Raji (cell line): ENCODE results near the gene CYP1A2.

Experiments used
- POLR2A ChIP-seq: IDR thresholded peaks from 2 replicates; pipeline ENCODE4 v1.6.1; 2011; ENCODE audit warnings: low read depth, low read length, control low read depth; ENCODE audit not compliant: insufficient read depth

Gene CYP1A2

DNA sequence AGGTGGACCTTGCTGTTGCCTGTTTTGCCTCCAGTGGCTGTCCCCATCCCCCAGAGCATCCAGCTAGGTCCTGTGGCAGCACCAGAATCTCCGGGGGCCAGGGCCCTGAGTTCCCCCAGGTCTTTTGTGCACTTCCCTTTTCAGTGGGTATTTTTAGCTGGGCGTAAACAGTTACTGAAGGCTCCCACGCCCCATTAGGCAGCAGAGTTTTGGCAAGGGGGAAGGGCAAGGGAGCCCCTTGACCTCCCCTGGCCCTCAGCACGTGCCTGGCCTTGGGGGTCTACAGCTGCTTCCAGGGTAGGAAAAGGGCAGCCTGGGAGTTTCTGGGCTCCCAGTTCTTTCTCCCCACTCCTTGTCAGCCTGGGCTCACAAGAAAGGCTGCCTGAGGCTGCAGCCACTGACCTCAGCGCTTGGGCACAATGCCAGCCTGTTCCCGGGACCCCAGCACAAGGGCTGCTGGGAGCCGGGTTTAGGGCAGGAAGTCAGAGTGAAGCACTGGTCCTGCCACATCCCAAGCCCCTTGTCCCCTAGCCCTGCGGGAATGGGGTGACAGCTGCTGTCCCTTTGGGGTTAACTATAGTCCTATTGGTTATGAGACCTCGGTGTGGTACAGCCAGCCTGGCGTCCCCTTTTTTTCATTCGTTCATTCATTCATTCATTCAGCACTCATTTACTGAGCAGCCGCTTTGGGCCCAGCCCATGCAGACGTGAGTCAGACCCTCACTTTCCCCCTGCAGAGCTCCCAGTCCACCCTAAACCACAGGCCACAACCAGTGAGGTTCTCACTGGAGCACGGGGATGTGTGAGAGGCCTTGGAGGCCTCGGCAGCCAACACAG lies 41.7 kb downstream of the CYP1A2 start:
- TF ChIP-seq POLR2A, result 0 out of 2 replicates have a peak, but pooled peaks have one; percentile 15

DNA sequence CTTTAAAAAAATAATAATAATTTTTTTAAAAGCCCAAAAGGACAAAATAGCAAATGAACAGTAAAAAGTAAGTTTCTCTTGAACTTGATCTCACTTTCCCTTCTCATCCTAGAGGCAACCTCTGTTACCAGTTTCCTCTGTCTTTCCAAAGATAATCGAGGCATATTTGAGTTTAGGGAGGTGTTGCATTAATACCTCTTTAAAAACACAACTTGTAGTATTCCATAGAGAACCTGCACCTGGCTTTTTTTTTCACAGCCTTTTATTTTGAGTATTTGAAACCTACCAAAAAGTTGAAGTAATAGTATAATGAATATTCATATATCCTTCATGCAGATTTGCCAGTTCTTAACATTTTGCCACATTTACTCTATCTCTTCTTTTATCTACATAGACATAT lies 42.4 kb downstream of the CYP1A2 start:
- TF ChIP-seq POLR2A, result no peak

DNA sequence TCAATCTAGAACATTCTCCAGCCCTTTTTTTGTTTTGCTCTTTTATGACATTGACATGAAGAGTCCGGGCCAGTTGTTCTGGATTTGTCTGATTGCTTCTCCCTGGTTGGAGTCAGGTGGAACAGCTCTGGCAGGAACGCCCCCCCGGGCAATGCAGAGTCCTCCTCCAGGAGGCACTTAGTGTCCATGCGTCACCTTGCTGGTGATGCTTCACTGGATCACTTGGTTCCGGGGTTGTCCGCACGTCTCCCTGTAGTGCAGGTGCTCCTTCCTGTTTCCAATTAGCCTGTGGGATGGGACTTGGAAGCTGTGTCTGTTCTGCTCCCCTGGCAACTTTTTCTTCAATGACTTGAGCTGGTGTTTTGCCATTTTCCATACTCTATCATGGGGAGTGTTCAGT lies 43.0 kb downstream of the CYP1A2 start:
- no peak for TF ChIP-seq POLR2A

DNA sequence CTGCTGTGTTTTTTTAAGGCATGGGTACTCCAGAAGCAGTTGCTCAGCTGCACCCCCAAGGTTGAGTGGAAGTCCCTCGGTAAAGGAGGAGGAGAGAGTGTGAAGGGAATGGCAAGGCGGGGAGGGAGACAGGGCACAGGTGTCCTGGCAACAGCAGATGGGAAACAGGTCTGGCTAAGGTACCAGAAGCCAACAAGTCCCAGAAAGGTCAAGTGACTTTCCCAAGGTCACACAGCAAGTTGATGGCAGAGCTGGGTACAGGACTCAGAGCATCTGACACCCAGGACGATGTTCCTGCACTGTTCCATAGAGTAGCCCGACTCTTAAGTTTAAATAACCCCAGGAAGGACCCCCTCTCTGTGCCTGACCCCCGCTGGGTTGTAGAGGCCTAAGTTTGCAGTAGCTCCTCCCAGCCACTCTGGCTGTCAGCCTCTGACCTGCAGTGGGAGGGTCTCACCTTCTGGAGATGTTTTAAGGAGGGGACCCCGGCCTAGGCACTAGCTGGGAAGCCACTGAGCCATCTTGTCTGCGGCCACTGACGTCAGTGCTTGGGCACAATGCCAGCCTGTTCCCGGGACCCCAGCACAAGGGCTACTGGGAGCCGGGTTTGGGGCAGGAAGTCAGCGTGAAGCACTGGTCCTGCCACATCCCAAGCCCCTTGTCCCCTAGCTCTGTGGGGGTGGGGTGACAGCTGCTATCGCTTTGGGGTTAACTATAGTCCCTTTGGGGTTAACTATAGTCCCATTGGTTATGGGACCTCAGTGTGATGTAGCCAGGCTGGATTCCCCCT lies 43.8 kb downstream of the CYP1A2 start:
- no peak for TF ChIP-seq POLR2A

DNA sequence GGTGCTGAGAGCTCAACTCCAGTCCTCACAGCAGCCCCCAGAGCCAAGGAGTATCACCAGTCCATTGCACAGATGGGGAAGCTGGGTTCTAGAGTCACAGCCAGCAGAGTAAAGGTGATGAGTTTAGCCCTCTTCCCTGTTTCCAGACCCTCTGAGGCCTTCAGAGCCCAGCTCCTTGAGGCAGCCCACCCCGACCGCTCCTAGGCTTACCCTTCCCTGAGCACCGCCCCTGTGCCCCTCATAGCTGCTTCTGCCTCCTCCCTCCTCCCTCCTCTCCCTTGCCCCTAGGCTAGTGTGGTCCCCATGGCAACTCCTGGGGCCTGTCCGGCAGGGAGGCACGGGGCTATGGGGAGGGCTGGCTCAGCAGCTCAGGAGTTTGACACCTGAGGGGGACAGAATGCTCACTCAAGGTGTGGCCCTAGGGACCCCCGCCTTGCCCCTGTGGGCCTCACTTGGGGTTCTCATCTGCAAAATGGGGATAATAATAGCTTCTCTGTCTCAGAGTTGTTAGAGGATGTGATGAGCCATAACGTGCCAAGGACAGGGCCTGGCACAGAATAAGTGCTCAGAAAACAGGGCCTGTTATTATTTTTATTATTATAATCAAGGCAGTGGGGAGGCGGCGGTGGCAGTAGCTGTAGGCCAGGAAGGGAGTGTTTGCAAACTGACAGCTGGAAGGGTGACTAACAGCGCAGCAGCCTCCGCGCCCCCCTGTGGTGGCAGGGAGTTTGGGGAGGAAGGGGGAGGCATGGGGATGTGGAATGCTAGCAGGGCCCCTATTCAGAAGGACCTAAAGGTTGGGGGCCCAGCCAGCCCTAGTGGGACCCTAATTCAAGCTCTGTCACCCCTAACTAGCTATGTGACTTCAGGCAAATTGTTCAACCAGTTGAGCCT lies 44.7 kb downstream of the CYP1A2 start:
- TF ChIP-seq POLR2A, result no peak

DNA sequence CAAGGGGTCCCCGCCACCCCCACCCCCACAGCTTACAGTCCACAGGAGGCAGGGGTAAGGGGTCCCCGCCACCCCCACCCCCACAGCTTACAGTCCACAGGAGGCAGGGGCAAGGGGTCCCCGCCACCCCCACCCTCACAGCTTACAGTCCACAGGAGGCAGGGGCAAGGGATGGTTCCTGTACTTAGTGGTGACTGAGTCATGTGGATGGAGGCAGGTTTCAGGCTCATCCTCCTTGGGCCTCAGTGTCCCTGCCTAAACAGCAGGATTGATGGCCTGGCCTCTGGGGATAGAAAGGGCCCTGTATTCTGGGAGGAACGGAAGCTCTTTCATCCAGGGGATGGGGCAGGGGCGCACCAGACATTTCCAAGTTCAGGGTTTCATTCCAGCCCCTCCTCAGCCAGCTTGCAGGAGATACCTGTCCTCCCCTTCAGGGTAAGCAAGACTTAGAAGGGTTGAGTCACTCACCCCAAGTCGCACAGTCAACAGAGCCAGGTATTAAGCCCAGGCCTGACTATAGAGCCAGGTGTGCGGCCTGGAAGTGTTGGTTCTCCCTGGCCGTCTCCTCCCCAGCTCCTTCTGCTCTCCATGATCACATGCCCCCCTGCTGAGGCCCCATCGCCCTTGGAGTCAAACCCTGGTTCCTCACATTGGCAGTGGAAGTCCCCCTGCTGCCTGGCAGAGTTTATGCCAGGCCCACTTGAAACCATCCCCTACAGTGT lies 45.8 kb downstream of the CYP1A2 start:
- TF ChIP-seq POLR2A, result no peak

DNA sequence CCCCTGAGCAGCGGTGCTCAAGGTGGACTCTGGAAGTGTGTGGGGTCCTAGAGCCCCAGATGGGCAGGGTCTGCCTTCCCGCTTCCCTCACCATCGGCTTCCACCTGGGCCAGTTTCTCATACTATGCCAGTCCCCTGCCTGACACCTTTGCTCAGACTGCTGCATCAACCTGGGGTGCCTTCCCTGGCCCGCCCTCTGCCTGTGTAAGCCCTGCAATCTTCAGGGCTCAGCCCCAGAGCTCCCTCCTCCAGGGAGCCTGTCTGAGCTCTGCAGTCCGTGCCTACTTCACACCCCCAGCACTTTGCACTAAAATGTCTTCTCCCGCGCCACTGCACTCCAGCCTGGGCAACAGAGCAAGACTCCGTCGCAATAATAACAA lies 46.3 kb downstream of the CYP1A2 start:
- no peak for TF ChIP-seq POLR2A

DNA sequence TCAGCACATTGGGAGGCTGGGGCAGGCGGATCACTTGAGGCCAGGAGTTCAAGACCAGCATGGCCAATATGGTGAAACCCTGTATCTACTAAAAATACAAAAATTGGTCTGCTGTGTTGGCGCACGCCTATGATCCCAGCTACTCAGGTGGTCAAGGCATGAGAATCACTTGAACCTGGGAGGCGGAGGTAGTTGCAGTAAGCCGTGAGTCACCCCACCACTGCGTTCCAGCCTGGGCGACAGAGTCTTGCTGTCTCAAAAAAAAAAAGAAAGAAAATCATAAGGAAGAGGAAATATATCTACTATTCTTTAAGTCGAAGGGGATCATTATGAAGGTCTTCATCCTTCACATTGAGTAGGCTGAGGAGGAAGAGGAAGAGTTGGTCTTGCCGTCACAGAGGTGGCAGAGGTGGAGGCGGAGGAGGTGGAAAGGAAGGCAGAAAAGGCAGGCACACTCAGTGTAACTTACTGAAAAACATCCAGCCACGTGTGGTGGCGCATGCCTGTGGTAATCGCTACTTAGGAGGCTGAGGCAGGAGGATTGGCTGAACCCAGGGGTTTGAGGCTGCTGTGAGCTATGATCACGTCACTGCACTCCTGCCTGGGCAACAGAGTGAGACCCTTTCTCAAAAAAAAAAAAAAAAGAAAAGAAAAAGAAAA lies 47.5 kb downstream of the CYP1A2 start:
- no peak for TF ChIP-seq POLR2A

DNA sequence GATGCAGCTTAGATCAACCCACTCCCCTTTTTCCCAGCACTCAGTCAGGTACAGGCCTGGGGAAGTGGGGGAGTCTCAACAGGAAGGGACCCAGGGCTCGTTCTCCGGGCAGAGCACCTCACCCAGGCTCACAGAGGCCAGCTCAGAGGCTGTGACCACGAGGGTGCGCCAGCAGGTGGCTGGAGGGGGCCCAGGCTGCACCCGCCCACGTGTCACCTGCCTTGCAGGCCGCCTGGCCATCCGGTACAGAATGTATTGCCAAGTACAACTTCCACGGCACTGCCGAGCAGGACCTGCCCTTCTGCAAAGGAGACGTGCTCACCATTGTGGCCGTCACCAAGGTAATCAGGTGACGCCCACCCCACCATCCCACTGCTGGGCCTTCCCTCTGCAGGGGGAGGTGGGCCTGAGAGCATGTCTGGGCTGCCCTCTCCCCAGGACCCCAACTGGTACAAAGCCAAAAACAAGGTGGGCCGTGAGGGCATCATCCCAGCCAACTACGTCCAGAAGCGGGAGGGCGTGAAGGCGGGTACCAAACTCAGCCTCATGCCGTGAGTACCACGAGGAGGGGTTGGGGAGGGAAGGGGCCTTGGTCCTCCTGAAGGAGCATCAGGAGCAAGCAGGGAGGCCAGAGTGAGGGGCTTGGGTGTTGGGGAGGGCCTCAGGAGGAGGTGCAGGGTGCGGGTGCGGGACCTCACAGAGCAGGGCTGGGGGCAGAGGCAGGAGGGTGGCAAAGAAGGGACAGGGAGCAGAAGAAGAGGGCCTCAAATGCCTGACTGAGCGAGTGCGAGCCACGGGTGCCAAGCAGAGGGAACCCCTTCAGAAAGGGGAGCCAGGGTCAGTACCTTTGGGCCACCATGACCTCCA lies 50.0 kb downstream of the CYP1A2 start:
- no peak for TF ChIP-seq POLR2A

DNA sequence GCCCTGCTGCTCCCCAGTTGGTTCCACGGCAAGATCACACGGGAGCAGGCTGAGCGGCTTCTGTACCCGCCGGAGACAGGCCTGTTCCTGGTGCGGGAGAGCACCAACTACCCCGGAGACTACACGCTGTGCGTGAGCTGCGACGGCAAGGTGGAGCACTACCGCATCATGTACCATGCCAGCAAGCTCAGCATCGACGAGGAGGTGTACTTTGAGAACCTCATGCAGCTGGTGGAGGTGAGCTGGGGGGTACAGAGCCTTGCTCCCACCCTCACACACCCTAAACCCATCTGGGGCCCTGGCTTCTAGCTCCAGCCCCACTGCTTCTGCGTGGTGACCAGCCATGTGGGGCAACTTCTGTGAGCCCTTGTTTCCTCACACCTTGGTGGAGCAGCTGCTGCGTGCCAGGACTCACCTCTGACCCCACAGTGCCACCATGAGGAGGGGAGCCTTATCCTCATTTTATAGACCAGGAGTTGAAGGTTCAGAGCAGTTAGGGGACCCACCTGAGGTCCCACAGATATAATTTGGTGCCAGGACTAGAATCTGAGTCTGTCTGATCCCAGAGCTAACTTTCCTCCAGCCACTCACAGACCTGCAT lies 50.7 kb downstream of the CYP1A2 start:
- TF ChIP-seq POLR2A, result 0 out of 2 replicates have a peak, but pooled peaks have one; percentile 29

DNA sequence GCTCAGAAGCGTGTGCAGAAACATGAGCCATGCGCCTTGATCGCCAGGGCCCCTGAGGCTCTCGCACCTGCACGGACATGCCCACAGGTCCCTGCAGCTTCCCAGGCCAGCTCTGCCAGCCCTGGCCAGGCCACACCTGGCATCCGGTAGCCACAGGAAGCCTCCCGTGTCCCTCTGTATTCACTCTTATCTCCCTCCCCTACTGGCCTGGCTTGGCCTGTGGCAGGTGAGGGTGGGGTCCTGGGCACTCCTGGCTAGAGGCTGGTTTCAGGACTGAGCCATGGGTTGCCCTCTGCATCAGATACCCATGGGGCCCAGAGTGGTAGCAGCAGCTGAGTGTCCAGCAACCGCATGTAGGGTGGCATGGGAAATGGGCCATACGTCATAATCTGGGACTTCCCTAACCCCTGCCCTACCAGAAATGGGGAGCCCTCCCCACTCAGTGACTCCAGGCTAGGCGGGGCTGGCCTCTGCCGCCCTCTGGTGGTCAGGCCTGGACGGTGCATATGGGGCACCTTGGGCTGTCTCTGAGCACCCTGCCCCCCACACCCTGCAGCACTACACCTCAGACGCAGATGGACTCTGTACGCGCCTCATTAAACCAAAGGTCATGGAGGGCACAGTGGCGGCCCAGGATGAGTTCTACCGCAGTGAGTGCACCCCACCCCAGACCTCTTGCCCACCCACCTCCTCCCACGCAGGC lies 51.4 kb downstream of the CYP1A2 start:
- TF ChIP-seq POLR2A, result no peak

DNA sequence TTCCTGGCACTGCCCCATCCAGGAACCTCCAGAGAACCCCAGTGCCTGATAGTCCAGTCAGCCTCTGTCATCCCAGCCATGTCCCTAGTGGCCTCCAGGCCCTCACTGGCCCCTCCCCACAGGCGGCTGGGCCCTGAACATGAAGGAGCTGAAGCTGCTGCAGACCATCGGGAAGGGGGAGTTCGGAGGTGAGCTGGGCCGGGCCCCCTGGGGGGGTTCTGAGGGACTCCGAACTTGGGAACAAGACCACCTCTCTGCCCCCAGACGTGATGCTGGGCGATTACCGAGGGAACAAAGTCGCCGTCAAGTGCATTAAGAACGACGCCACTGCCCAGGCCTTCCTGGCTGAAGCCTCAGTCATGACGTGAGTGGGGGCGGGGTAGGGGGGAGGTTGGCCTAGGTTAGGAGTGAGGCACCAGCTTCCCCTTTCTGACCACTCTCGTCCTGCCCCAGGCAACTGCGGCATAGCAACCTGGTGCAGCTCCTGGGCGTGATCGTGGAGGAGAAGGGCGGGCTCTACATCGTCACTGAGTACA lies 52.0 kb downstream of the CYP1A2 start:
- TF ChIP-seq POLR2A, result no peak
